ENCODE measurements around the gene TMEM63B.
A peak's percentile ranks its signal among the peaks of the same experiment; 100 is the strongest.
"Not testable (repeated sequence)": the region's sequence is repeated elsewhere in the genome, so short reads cannot be mapped to it uniquely, and the experiment has no call there.

Gene TMEM63B

DNA sequence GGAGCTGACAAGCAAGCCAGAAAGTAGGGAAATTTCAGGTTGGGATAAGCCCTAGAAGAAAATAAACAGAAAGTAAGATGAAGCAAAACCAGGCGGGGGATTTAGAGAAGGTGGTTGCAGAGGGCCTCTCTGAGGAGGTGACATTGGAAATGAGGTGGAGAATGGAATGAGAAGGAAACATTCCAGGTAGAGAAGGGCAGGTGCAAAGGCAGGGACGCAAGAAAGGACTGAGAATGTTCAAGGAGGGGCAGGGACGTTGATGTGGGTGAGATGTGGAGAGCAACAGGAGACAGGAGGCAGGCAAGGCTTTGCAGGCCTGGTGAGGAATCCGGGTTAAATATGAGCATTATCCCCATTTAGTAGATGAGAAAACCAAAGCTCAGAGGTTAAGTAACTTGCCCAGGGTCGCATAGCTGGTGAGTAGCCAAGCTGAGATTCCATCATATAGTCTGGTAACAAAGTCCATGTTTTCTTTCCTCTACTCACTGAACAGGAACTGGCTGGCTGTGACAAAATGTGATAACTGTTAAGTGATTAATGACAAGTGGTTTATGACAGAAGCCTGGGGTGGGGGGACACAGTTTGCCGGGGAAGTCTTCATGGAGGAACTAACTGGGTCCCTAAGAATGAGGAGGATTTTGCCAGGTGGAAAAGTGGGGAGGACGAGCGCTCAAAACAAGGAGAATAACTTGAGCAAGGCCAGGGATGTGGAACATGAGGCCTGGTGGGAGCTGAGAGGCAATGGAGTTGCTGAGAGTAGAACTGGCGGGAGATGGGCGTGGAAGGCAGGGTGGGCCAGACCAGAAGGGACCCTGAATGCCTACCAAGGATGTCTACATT is 32.7 kb upstream of the TMEM63B start:
- DNase-seq: no peak

DNA sequence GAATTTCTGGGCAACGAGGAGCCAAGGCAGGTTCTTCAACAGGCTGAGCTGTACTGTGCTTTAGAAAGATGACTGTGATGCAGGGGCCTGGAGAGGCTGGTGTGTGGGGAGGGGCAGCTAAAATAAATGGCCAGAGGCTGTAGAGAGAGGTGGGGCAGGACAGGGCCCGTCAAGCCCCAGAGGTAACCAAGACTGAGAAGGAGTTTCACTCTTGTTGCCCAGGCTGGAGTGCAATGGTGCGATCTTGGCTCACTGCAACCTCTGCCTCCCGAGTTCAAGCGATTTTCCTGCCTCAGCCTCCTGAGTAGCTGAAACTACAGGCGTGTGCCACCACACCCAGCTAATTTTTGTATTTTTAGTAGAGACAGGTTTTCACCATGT is 32.1 kb upstream of the TMEM63B start:
- not testable (repeated sequence) for DNase-seq

DNA sequence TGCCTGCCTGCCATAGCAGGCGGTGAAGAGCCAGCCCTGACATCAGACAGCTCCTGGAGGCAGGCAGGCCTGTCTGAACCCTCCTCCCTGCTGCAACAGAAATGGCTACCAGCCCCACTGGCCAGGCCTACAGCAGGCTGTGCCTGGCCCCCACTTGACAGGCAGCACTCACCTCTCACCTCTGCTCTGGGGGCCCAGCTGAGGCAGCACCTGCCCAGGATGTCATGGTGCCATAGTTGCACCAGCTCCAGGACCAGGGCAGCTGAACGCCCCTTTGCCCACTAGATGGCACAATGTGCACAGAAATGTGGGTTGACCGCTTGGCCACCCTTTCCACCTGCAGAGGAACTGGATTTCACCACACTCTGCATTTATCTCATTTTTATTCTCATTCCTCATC is 30.7 kb upstream of the TMEM63B start:
- peak; percentile 89 for DNase-seq

DNA sequence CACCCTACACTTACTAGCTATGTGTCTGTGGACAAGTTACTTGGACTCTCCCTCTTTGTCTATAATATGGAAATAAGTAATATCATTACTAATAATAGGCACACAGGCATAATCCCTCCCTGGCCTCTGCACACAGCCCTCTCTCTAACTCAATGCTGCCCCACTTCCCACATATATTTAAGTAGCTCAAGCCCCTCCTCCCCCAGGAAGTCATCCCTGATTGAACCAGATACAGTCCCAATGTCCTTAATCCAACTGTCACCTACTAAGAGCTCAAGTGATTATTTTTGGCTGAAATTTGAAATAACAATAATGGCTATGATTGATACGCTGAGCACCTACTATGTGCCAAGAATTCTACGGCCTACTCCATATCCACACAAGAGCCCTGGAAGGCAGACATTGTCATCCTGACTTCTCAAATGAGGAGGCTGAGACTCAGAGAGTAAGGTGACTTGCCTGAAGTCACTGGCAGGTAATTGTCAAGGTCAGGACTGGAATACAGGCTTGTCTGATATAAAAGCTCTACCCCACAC is 29.5 kb upstream of the TMEM63B start:
- no peak for DNase-seq

DNA sequence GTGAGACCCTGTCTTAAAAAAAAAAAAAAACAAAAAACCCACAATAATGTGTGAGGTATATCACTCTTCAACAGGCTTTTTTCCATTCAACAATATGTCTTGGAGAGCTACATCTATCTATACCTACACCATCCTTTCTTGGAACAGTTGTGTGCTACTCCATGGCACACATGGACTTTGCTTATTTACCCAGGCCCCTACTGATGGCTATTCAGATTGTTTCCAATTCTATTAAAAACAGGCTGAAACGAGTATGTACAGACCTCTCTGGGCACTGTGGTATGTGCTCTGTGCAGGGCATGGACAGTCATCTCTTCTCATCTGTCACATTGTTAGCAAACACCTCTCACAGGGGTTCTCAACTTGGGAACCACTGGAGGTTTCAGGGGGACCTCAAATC is 28.2 kb upstream of the TMEM63B start:
- no peak for DNase-seq

DNA sequence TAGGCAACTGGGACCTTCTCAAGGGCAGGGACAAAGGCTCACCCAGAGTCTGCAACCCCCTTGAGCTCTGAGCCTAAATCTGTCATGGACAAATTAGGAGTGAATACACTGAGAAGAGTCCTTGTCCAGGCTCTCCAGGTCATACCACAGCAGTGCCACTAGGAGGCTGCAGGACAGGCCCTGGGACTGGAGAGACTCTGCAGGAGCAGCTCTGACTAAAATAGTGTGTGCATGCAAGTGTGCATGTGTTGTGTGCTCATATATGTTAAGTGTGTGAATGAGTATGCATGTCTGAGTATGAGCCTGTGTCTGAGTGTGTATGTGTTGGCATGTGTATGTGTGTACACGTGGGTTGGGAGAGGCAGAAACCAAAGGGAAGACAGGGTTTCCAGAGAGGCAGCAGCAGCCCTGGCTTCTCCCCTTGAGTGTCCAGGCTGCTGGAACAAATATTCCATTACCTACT is 27.2 kb upstream of the TMEM63B start:
- peak; percentile 38 for DNase-seq

DNA sequence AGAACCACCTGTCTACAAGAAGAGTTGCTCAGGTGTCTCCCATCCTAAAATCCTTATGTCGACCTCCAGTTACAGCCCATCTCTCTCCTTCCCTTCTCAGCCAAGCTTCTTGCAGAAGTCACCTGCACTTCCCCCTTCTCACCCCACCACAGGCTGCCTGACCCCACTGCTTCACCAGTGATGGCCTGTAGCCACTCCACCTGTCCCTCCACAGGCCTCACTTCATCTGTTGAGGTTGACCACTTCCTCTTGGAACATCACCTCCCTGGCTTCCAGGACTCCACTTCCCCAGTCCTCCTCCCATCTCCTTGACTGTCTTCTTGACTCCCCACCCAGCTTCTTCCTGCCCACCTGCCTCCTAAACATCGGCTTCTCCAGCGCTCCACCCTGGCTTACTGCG is 25.5 kb upstream of the TMEM63B start:
- DNase-seq: no peak

DNA sequence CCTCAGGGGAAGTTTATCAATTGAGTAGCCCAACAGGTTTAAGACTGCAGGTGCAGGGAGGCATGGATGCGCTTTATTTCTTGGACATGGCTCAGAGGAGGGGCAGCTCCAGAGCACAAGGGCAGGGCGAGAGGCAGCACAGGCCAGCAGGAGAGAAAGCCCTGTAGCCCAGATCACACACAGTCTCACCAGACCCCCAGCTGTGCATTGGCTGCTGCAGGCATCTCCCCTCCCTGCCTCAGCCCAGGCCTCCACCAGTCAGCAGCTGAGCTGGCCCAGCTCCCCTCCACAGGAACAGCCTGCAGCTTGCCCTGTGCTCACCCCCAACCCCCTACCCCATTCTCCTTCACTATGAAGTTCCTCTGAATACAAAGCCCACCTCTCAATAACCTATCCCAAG is 24.8 kb upstream of the TMEM63B start:
- DNase-seq: no peak

DNA sequence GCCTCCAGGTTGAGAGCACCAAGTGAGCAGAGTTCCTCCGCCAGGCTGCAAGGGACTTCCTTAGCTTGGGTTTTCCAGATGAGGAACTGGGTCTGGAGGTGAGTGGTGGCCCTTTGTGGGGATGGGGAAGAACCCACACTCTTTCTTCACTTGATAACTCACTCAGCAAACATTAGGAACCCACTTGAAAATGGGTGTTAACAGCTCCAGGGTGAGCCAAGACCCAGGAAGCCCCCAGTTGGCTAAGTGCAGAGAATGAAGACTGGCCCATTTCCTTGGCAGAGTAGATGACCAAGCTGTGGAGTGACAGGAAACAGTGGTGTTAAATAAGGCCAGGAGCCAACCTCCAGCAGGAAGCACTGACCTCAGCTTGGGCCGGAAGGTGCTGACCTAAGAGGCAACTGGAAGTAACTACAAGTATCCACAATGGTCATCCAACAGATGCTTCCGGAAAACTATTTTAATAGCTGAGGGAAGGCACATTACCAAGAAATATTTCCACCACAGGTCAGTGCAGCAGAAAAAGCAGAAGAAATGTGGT is 22.8 kb upstream of the TMEM63B start:
- DNase-seq: no peak

DNA sequence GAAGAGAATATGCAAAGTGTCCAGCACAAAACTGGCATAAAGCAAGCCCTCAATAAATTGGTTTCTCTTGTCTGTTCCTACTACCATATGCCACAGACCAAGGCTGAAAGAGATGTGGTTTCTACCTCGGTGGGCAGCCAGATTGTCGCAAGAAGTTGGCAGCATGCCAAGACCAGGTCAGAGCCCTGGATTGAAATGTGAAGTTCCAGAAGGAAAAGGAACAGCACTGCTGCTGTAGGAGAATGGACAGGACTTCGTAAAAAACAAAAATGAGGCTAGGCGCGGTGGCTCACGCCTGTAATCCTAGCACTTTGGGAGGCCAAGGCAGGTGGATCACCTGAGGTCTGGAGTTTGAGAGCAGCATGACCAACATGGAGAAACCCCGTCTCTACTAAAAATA is 22.2 kb upstream of the TMEM63B start:
- no peak for DNase-seq

DNA sequence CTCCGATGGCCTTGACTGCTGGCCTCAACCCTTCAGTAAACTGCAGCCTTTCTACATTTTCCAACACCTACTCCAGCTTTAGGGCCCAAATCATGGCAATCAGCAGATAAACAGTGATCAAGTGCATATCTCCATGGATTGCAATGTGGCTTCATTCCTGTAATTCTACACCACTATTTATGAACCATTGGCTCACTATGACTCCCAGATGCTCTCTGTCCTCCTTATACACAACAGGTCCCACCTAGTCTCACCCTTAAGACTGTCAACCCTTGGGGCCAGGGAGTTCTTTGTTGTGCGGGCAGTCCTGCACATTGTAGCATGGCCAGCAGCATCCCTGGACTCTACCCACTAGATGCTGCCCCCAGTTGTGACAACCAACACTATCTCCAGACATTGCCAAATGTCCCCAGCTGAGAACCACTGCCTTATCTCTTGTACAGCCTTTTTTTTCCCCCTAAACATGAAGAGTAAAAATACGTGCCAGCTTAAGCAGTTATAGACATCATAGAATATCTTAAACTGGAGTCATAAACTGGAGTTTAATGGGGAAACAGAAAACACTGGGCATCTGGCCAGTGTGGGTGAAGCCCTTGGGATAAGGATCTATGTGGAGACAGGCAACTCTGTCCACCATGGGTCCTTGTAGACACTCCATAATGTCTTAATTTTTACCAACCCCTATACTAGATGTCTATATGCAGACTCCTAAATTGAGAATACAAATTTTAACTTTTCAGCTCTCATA is 21.2 kb upstream of the TMEM63B start:
- no peak for DNase-seq

DNA sequence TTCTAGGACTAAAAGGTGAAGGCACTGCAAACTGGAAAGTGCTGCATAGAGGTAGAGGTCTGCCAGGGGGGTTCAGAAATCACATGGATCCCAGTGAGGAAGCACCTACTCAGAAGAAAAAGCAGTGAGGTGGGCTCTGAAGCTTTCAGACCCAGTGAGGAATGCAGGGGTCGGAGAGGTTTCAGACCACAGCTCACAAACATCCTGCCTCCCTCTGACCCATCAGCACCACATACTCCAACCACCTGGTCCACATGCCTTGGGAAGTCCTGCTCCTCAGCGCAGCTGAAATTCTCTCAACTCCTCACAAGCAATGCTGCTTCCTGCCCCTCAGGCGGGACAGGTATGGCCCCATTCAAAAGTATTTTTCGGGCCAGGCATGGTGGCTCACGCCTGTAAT is 20.3 kb upstream of the TMEM63B start:
- DNase-seq: no peak

DNA sequence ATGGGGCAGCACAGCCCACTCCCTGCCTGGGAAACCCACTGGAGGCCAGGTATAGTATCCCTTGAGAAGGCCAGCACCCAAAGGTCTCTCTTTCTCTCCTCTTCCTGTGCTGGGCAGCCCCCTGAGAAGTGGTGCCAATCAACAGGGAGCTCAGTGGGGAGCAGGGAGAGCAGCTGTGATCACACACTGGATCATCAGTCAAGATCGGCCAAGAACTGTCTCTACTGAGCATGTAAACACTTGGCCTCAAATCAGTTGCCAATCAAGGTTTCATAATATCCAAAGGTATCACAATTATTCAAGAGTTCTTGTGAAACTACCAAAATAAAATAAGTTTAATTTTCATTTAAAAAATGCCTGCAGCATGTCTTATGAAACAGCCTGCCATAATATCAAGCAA is 18.9 kb upstream of the TMEM63B start:
- no peak for DNase-seq

DNA sequence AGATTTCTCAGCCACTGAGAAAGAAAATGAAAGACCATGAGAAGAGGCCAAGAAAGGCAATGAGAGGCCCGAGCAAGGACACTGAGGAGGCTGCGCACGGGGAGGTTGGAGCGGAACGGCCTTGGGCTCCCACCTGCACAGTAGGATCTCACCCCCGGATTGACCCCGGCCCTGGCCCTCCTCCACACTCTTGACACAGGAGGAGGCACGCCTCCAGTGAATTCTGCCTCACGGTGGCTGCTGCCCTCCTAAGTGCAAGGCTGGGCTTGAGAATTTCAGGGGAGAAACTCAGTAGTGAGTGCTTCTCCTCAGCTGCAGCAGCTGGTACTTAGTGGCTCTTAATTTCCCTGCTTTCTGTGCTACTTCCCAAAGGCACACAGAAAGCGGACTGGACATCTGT is 18.1 kb upstream of the TMEM63B start:
- DNase-seq: no peak

DNA sequence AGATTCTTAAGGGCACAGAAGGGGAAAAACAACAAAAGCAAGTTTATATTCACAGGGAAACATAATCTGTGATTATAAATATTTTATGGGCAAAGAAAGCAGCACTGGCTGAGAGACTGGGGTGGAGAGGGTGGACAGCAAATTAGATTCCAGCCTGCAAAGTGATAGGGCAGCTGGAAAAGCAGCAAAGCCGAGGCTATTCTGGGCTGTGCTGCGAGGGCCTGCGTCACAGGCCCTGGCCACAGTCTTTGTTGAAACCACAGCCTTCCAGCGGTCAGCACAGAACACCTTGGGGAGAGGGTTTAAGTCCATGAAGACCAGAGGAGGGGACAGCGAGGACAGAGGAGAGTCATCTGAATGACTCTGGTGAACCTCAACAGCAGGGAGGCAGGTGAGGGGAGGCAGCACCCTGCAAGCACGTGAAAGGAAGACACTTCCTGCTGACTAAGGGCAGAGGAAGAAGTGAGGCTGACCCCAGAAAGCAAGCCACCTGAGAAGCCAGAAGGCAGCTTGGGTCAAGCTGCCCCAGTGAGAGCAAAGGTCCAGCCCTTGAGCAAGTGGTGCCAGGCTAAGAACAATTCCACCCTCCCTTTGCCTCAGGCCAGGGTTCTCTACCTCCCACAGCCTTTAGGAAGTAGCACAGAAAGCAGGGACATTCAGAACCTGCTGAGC is 17.2 kb upstream of the TMEM63B start:
- DNase-seq: no peak

DNA sequence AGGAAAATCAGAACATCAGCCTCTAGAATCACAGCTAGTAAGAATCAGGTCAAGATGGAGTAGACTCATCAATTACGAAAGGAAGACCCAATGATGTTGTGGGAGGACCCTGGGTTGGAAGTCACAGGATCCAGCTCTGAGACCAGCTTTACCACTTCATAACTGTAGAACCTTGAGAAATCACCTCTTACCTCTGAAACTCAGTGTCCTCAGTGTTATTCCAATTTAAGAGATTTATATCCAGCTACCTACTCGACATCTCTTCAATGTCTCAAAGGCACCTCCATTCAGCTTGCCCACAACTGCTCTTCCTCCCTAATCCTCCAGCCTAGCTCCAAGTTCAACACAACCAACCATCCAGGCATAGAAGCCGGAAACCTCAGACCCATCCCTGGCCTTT is 16.4 kb upstream of the TMEM63B start:
- no peak for DNase-seq

DNA sequence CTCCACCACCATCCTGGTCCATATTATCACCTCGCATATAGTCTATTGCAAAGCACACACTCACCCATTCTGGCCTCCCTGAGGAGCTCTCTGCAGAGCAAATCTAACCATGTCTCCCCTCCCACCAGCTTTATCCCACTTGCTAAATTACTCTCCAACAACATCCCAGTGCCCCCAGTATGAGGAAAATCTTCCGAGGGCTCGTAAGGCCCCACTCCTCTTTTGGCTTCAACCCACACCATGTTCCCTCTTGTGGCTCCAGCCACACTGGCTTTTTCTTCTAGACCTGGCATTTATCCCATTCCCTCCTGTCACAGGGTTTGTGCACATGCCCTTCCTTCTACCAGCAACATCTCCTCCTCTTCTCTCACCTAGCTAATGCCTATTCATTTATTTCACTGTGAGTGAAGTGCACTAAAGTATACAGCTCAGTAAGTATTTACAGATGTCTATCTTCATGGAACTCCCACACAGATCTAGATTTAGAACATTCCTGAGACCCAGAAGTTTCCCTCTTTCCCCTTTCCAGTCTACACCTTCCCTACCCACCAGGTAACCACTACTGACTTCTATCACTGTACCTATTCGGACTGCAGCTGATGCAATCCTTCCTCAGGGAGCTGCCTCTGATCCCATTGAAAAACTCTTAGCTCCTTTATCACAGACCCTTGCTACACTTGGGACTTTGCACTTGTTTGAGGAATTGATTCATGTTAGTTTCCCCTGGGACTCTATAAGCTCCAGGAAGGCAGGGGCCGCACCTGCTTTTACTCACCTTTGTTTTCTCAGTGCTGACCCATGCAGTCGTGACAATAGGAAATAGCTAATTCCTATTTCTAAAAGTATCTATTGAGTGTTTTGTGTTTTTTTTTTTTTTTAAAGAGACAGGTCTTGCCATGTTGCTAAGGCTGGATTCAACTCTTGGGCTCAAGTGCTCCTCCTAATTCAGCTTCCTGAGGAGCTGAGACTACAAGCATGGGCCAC is 15.6 kb upstream of the TMEM63B start:
- no peak for DNase-seq

DNA sequence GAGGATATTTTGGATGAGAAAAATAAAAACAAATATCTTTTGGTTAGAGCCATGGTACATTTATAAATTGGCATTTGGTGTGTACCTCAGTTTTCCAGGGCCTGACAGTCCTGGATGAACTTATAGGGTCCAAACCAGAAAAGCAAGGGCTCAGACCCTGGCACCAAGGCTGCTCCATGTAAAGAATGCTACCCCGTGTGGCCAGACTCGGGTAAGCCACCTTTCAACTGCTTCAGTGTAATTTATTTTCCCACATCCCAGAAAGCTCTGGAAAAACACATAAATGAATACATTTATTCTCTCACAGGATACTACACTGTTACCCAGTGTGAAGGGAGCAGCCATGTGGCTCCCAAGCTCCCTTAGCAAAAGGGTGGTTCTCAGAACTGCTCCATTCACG is 13.9 kb upstream of the TMEM63B start:
- DNase-seq: no peak

DNA sequence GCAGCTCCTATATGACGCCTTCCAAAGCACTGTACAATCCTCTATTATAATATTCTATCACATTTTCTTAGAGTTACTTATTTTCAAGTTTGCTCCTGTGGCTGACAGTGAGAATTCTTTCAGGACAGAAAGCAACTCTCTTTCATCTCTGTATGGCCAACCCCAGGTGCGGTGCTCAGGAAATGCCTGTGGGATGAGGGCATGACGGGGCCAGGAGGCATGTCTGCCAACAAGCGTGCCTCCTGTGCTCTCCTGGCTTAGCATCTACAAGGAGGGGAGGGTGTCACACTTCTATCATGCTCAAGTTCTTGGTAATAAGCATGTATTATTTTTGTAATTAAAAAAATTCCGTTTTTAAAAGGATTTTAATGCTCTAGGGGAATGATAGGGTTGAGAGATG is 11.5 kb upstream of the TMEM63B start:
- DNase-seq: no peak

DNA sequence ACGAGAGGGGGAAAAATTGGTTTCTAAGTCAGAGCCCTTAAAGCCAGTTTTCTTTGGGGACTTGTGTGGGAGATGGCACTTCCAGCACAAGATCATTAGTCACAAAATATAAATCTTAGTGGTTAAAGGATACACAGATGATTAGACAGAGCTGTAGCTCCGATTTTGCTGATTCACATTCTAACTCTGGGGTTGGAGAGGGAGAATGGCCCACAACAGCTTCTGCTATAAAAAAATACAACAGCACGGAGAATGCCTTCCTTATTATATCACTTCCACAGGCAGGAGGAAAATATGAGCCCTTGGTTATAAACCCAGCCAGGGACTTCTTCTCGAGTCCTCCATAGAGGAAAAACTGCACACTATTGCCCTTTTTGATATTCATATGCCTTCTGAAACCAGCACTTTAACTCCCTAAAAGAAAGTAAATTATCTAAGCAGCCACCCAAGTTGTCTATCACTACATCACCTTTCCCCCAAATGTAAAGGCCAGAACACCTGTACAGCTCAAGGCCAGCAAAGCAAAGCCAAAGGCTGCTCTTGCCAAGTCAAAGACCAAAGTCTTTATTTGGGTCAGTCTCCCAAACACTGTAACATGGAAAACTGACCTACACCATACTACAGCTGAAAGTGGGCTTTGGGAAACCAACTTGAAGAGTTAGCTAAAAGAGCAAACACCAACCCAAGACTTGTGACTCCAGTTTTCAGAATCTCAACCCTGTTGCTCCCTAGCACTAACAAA is 10.5 kb upstream of the TMEM63B start:
- DNase-seq: peak; percentile 34

DNA sequence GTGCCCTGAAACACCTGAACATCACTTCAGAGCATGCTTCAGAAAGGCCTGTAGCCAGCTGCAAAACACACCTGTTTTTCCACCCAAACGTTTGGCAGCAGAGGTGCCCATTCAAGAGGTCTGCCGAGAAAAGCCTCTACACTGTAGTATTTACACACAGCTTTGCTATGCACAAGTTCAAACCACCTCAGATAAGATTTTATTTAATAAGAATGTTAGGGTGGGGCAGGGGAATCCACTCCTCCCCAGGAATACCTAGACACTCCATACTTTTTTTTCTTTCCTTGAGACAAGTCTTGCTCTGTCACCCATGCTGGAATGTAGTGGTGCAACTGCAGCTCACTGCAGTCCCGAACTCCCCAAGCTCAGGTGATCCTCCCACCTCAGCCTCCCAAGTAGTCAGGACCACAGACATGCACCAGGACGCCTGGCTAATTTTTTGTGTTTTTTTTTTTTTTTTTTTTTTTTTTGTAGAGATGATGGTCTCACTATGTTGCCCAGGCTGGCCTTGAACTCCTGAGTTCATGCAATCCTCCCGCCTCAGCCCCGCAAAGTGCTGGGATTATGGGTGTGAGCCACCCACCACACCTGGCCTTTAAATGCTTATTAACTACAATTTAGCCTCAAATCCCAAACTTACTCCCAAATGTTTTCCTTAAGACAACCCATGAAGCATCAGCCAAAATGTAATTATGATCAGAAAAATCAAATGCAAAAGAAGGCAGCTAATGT is 9.8 kb upstream of the TMEM63B start:
- no peak for DNase-seq

Data from OCI-M1 (cell line).